OCI-LY1 (cell line): Measurements from ENCODE around the gene GPR107.

Experiments used
- CTCF ChIP-seq: fragments of 200-600 bp; sonication (generic), shearing (Covaris generic); IDR thresholded peaks from 2 replicates; pipeline ENCODE4 v1.5.1; 2017; ENCODE audit warnings: mild to moderate bottlenecking, antibody characterized with exemption, low read length, moderate library complexity, mixed read lengths
- EZH2 ChIP-seq: fragments of 200-600 bp; sonication (generic), shearing (Covaris generic); IDR thresholded peaks from 2 replicates; pipeline ENCODE4 v1.8.0; 2017; ENCODE audit warnings: borderline replicate concordance, mixed run types, mild to moderate bottlenecking, antibody characterized with exemption, low read length, moderate library complexity, mixed read lengths

- TF ChIP-seq CTCF (no peak), EZH2 (no peak)
Observed at GRCh38 chr9:130119519-130120298, 66.0 kb downstream of the GPR107 start.
